Measurements from ENCODE around the gene ZCCHC2. TPM values are rescaled to one million over a fixed set of nuclear protein-coding genes. Genes with fewer than 3 reads are reported as not detected.

ZCCHC2 gene
- total and polyA plus RNA-seq, 2 of the 4 experiments (the other 2 are of a cell fraction), result 3.2 to 3.6 TPM

DNA sequence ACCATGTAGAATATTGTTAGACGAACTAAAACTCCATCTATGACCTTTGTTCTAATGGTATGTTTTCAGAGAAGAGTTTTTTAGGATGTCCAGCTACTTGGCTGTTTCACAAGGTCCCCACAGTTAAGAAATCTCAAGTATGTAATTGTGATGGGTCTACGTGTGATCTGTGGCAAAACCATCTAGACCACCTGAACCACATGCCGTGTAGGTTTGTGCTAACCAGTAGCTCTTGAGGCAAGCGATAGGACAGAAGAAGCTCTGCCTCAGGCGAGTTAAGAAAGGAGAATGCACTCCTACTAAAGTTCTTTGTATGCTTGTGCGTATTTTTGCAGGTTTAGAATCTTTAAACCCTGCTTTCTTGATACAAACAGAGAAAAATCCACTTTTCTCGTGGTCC is 13.2 kb downstream of the ZCCHC2 start:
- Histone ChIP-seq H3K18ac (ENCODE audit: low read depth, low read length) (no peak overlapping the region), H4K8ac (ENCODE audit: low read depth in 2 of 2, low read length in 2 of 2) (no peak overlapping the region), H2BK120ac (ENCODE audit: low read depth, low read length) (no peak overlapping the region), H3K27ac (ENCODE audit: insufficient read depth, low read length) (no peak overlapping the region), H2BK20ac (ENCODE audit: low read depth, low read length) (no peak overlapping the region), H3K4me1 (ENCODE audit: control insufficient read depth, insufficient read depth, low read length) (no peaks in the 10 kb centered on the region), H3K9me1 (ENCODE audit: insufficient read depth, low read length) (no peaks in the 10 kb centered on the region), H2AK9ac (replicated peaks; ENCODE audit: low read depth, low read length, poor library complexity) (no peak overlapping the region), H2BK5ac (ENCODE audit: low read depth, low read length, poor library complexity, severe bottlenecking) (no peak overlapping the region), H3K56ac (ENCODE audit: extremely low read depth, insufficient read depth, low read length) (no peak overlapping the region), H3K23ac (ENCODE audit: low read depth, low read length) (no peak overlapping the region), H3K79me1 (ENCODE audit: low read depth in 1 of 2, low read length in 2 of 2) (peaks cover 13 to 30% of the 10 kb centered on the region in 2 experiments; a peak in 3 of 4 replicates), H3K14ac (replicated peaks; ENCODE audit: low read depth, low read length) (no peak overlapping the region), H3K4me2 (ENCODE audit: low read depth, low read length) (no peak overlapping the region), H4K91ac (ENCODE audit: insufficient read depth, low read depth, low read length) (no peak overlapping the region), H3K36me3 (ENCODE audit: control insufficient read depth, insufficient read depth, low read length) (peaks cover 3% of the 10 kb centered on the region), H2AK5ac (ENCODE audit: low read depth, low read length) (no peak overlapping the region), H3K27me3 (ENCODE audit: control insufficient read depth, insufficient read depth, low read length) (no peaks in the 10 kb centered on the region), H3K4ac (ENCODE audit: low read depth, low read length) (no peak overlapping the region), H3K4me3 (ENCODE audit: insufficient read depth, low read depth, low read length) (no peak overlapping the region), H2BK15ac (ENCODE audit: low read depth, low read length) (no peak overlapping the region), H3K9me3 (ENCODE audit: control insufficient read depth, insufficient read depth, low read length) (no peaks in the 10 kb centered on the region), H2AFZ (replicated peaks; ENCODE audit: low read length, poor library complexity) (no peak overlapping the region), H3K9ac (ENCODE audit: low read depth, low read length) (no peak overlapping the region), H4K5ac (ENCODE audit: low read depth, low read length) (no peak overlapping the region), H4K20me1 (ENCODE audit: insufficient read depth, low read length) (no peaks in the 10 kb centered on the region)
- no peak for TF ChIP-seq POLR2A (IDR thresholded peaks at IDR 0.05; ENCODE audit: low read depth, low read length)
- TF ChIP-seq RAD21 (IDR thresholded peaks at IDR 0.05; ENCODE audit: low read length), result no peak
- no peak for TF ChIP-seq RFX5 (IDR thresholded peaks at IDR 0.05; ENCODE audit: low read depth, low read length)
- TF ChIP-seq, protein P1, sequence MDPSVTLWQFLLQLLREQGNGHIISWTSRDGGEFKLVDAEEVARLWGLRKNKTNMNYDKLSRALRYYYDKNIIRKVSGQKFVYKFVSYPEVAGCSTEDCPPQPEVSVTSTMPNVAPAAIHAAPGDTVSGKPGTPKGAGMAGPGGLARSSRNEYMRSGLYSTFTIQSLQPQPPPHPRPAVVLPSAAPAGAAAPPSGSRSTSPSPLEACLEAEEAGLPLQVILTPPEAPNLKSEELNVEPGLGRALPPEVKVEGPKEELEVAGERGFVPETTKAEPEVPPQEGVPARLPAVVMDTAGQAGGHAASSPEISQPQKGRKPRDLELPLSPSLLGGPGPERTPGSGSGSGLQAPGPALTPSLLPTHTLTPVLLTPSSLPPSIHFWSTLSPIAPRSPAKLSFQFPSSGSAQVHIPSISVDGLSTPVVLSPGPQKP (IDR thresholded peaks at IDR 0.05; ENCODE audit: borderline replicate concordance, low read depth, low read length), result no peak
- no peak for TF ChIP-seq RCOR1 (IDR thresholded peaks at IDR 0.05; ENCODE audit: insufficient replicate concordance, low read length)
- TF ChIP-seq, protein P2, sequence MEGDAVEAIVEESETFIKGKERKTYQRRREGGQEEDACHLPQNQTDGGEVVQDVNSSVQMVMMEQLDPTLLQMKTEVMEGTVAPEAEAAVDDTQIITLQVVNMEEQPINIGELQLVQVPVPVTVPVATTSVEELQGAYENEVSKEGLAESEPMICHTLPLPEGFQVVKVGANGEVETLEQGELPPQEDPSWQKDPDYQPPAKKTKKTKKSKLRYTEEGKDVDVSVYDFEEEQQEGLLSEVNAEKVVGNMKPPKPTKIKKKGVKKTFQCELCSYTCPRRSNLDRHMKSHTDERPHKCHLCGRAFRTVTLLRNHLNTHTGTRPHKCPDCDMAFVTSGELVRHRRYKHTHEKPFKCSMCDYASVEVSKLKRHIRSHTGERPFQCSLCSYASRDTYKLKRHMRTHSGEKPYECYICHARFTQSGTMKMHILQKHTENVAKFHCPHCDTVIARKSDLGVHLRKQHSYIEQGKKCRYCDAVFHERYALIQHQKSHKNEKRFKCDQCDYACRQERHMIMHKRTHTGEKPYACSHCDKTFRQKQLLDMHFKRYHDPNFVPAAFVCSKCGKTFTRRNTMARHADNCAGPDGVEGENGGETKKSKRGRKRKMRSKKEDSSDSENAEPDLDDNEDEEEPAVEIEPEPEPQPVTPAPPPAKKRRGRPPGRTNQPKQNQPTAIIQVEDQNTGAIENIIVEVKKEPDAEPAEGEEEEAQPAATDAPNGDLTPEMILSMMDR (conservative IDR thresholded peaks at IDR 0.05; ENCODE audit: low read depth, low read length), result no peak
- TF ChIP-seq CHD1 (IDR thresholded peaks at IDR 0.05; ENCODE audit: low read depth, low read length), result no peak
- TF ChIP-seq SMC3 (IDR thresholded peaks at IDR 0.05; ENCODE audit: low read depth, low read length), result no peak
- TF ChIP-seq, protein P3, sequence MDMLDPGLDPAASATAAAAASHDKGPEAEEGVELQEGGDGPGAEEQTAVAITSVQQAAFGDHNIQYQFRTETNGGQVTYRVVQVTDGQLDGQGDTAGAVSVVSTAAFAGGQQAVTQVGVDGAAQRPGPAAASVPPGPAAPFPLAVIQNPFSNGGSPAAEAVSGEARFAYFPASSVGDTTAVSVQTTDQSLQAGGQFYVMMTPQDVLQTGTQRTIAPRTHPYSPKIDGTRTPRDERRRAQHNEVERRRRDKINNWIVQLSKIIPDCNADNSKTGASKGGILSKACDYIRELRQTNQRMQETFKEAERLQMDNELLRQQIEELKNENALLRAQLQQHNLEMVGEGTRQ (IDR thresholded peaks at IDR 0.05; ENCODE audit: low read depth, low read length), result no peak
- BruUV-seq (replicated peaks), result no TSS peak
- in situ Hi-C loops (cut with MboI; ENCODE audit: low sequenced_read_pairs) (no loop called here), dilution Hi-C loops (cut with HindIII; ENCODE audit: low sequenced_read_pairs, unreplicated experiment) (no loop called here), intact Hi-C loops (cut with micrococcal nuclease) (no loop called here)
- ChIA-PET POLR2A (ENCODE audit: unreplicated experiment) (interaction anchor here (0.6 kb wide), 1 partner anchor 951 kb away, joined by 3 read pairs; no protein-coding TSS in a partner anchor), CTCF (no interaction called here)
- DNase-seq (no peak), ATAC-seq (ENCODE audit: low read depth) (no peak)
- 100% methylated on average over 1 of the region's 7 CpGs; no CpG with 5 or more reads in 1 of the 2 experiments for WGBS, 2 experiments (ENCODE audit: extremely low coverage in 2 of 2, insufficient read length in 1 of 2)

Data from IMR-90 (cell line).